ENCODE results near the gene TMPRSS13.

DNA sequence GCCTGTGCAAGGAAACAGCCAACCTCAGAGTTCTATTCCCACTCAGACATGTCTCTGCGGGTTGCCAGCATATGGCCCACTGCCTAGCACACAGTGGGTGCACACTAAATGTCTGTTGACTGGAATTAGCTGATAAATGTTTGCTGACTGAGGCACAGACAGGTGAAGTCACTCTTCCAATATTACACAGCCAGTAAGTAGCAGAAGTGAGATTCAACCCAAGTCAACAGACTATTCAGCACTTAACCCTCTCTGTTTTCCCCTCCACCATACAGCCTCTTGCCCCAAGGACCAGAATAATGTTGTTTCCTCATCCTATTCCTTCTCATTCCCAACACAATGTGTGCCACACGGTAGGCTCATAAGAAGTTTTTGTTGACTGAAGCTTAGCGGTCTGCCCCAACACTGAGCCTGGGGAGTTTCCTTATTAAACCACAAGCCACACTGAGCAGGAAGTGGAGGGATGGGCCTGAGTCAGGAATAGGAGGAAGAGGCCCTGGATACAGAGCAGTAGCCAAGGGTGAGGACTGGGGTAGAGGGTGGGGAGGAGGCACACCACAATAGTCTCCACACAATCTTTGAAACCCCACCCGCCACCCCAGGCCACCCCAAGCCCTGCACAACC lies 41.3 kb upstream of the TMPRSS13 start:
- no peak for TF ChIP-seq EZH2 (IDR thresholded peaks at IDR 0.05; ENCODE audit: borderline replicate concordance, low read depth, low read length, severe bottlenecking)
- TF ChIP-seq, protein P1, sequence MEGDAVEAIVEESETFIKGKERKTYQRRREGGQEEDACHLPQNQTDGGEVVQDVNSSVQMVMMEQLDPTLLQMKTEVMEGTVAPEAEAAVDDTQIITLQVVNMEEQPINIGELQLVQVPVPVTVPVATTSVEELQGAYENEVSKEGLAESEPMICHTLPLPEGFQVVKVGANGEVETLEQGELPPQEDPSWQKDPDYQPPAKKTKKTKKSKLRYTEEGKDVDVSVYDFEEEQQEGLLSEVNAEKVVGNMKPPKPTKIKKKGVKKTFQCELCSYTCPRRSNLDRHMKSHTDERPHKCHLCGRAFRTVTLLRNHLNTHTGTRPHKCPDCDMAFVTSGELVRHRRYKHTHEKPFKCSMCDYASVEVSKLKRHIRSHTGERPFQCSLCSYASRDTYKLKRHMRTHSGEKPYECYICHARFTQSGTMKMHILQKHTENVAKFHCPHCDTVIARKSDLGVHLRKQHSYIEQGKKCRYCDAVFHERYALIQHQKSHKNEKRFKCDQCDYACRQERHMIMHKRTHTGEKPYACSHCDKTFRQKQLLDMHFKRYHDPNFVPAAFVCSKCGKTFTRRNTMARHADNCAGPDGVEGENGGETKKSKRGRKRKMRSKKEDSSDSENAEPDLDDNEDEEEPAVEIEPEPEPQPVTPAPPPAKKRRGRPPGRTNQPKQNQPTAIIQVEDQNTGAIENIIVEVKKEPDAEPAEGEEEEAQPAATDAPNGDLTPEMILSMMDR (IDR thresholded peaks at IDR 0.05; ENCODE audit: borderline replicate concordance, extremely low read depth, low read length, poor library complexity, severe bottlenecking) = no peak
